GM19463 (cell line): ENCODE results near the gene TBCK.

ENCODE experiments used
- ATAC-seq: cut with Tn5 transposase; IDR thresholded peaks from one replicate; pipeline ENCODE4 v1.9.1; 2021; ENCODE audit warnings: mild to moderate bottlenecking, moderate library complexity; ENCODE audit not compliant: unreplicated experiment

TBCK gene

GRCh38 chr4:105996845-105997244 lies 319.2 kb downstream of the TBCK start:
- ATAC-seq, result no peak

DNA sequence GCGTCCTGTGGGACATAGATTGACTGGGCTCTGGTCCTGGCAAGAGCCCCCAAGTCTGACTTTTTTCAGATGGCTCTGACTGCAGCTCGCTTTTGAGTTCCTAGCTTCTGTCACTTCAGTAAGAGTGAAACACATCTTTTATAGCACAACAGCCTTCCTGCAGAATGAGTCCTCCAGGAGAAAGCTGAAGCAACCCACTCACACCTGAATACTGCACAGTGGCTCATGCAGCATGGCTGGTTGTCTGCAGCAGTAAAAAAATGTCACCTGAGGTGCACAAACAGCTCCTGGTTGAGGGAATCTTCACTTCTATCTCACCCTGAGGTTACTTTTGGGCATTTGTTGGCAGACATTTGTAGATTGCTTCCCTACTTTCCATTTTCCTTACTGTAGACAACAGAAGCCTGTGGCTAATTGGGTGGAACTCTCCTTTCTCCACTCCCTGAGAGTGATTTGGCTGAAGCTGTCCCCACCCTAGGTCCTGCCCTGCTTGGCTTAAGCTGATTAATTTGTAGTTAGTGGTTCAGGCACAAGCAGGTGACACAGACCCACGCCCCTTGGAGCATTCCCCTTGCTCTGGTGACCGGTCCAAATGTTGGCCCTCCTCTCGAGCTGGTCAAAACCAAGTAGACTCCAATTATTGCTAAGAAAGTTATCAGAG lies 321.0 kb downstream of the TBCK start:
- ATAC-seq, result no peak

GRCh38 chr4:105994061-105994460 lies 321.9 kb downstream of the TBCK start:
- no peak for ATAC-seq

- no peak for ATAC-seq
Observed at GRCh38 chr4:105992641-105993305, 323.2 kb downstream of the TBCK start.

DNA sequence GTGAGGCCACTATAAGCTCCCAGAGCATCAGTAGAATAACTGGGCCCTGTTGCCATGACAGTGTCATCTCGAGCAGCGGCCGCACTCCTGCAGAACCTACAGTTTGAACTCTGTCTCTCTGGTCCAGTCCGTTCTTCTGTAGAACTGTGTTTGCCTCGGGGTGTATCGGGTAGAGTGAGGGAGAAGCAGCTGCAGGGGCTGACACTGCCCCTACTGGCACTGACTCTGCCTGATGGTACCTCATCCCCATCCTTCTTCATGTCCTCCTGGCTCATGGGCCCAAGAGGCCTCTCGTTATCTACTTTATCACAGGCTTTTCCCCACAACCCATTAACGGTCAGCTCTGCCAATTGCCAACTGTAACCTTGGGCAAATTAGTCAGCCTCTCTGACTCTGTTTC lies 324.3 kb downstream of the TBCK start:
- ATAC-seq, result no peak
